K562 (cell line): ENCODE measurements around the gene MLLT3. TPM values are rescaled to one million over a fixed set of nuclear protein-coding genes. Genes with fewer than 3 reads are reported as not detected.

Experiments
- ATAC-seq: fragments of 200-7000 bp; cut with Tn5 transposase; 3 replicates; pipeline ENCODE4 v1.9.1; 2020; ENCODE audit warnings: moderate library complexity
- BruUV-seq: library from RNA; stranded (reverse); fragments of 400-500 nt; replicated peaks from 2 replicates; lab custom pipeline; 2021; lab: Mats Ljungman, UMichigan
- CTCF ChIA-PET: fragments of 300-600 bp; formaldehyde crosslinking; extraction: SDS; loops from one replicate; lab custom pipeline; 2021; ENCODE audit warnings: low intra/inter-chr PET ratio; lab: Yijun Ruan, JAX
- POLR2A ChIA-PET: fragments of 300-600, 350-650 bp; sonication (Branson Sonifier 250); formaldehyde crosslinking; extraction: SDS; loops from one replicate; lab custom pipeline; 2021; ENCODE audit warnings: antibody characterized with exemption, inconsistent platforms; lab: Yijun Ruan, JAX
- DNase-seq, 4 experiments: peaks; one replicate each; pipeline versions ENCODE4 v3.0.0 to v3.0.0-alpha.2; 2011 to 2018; ENCODE audit warnings: low spot score in 3 of 4, mixed read lengths in 3 of 4; ENCODE audit errors: extremely low read depth in 1 of 4
- FAIRE-seq: peaks from 2 replicates; lab custom pipeline; 2011; peaks lifted over from hg19 to GRCh38; lab: Jason Lieb, UNC
- H2AFZ ChIP-seq: 2 replicates; pipeline ENCODE4 v1.6.0; 2011; ENCODE audit warnings: low read depth, low read length, control low read depth, inconsistent platforms
- H3K27ac ChIP-seq: fragments of 200-600 bp; 3 replicates; pipeline ENCODE4 v1.8.0; 2011; ENCODE audit warnings: low read depth, mild to moderate bottlenecking, control low read depth, inconsistent platforms, low read length, moderate library complexity, mixed read lengths; ENCODE audit errors: extremely low read depth
- H3K27me3 ChIP-seq, 2 experiments: fragments of 300-600 bp in 1 of 2; 2 replicates in 1 of 2; 3 replicates in 1 of 2; pipeline versions ENCODE4 v1.6.0 to v1.8.0; 2011; ENCODE audit warnings: inconsistent platforms in 2 of 2, low read length in 2 of 2, mild to moderate bottlenecking in 1 of 2, mixed read lengths in 1 of 2, moderate library complexity in 1 of 2; ENCODE audit not compliant: control insufficient read depth in 2 of 2, insufficient read depth in 2 of 2
- H3K36me3 ChIP-seq: fragments of 300-600 bp; 3 replicates; pipeline ENCODE4 v1.8.0; 2011; ENCODE audit warnings: mild to moderate bottlenecking, low read length, inconsistent platforms; ENCODE audit not compliant: control insufficient read depth, insufficient read depth
- H3K4me1 ChIP-seq, 2 experiments: fragments of 200-600 bp in 1 of 2; replicated peaks in 1 of 2; 2 replicates in 1 of 2; 3 replicates in 1 of 2; pipeline versions ENCODE4 v1.5.1 to v1.8.0; 2011; ENCODE audit warnings: inconsistent platforms in 2 of 2, low read length in 2 of 2, mild to moderate bottlenecking in 1 of 2, mixed read lengths in 1 of 2, moderate library complexity in 1 of 2; ENCODE audit not compliant: control insufficient read depth in 2 of 2, insufficient read depth in 2 of 2
- H3K4me2 ChIP-seq: 2 replicates; pipeline ENCODE4 v1.6.1; 2011; ENCODE audit warnings: low read length, control low read depth, inconsistent platforms, mixed read lengths; ENCODE audit not compliant: insufficient read depth
- H3K4me3 ChIP-seq: fragments of 200-600 bp; sonication (generic), shearing (Covaris generic); 2 replicates; pipeline ENCODE4 v1.5.1; 2016; ENCODE audit warnings: control low read depth, inconsistent platforms
- H3K79me2 ChIP-seq: fragments of 200-600 bp; 3 replicates; pipeline ENCODE4 v1.8.0; 2011; ENCODE audit warnings: low read length, inconsistent platforms; ENCODE audit not compliant: control insufficient read depth, insufficient read depth
- H3K9ac ChIP-seq, 2 experiments: 2 replicates each; pipeline versions ENCODE4 v1.6.0 to v1.6.1; 2011; ENCODE audit warnings: low read depth in 2 of 2, low read length in 2 of 2, control low read depth in 1 of 2, inconsistent platforms in 1 of 2, mild to moderate bottlenecking in 1 of 2, mixed read lengths in 1 of 2; ENCODE audit not compliant: insufficient read depth in 1 of 2
- H3K9me1 ChIP-seq: one replicate; pipeline ENCODE4 v1.6.0; 2011; ENCODE audit warnings: inconsistent platforms, mild to moderate bottlenecking, low read length, moderate library complexity; ENCODE audit not compliant: control insufficient read depth, insufficient read depth
- H3K9me3 ChIP-seq: replicated peaks from 2 replicates; pipeline ENCODE4 v1.5.1; 2011; ENCODE audit warnings: low read depth, low read length, inconsistent platforms; ENCODE audit not compliant: control insufficient read depth, insufficient read depth
- H4K20me1 ChIP-seq: replicated peaks from 2 replicates; pipeline ENCODE4 v1.6.1; 2011; ENCODE audit warnings: low read length, inconsistent platforms, mixed read lengths; ENCODE audit not compliant: control insufficient read depth, insufficient read depth
- C11orf30 ChIP-seq: fragments of 450-650 bp; IDR thresholded peaks from 2 replicates; pipeline ENCODE4 v1.6.1; 2016; ENCODE audit warnings: low read depth, mild to moderate bottlenecking
- CCAR2 ChIP-seq: fragments of 200-400 bp; formaldehyde crosslinking; IDR thresholded peaks from 2 replicates; pipeline ENCODE4 v1.6.1; 2017; ENCODE audit warnings: mild to moderate bottlenecking, low read depth, low read length
- HDAC2 ChIP-seq: fragments of 450-650 bp; IDR thresholded peaks from 2 replicates; pipeline ENCODE4 v1.6.1; 2016; ENCODE audit warnings: mild to moderate bottlenecking
- HIVEP1 ChIP-seq: fragments of 250-450 bp; sonication (Bioruptor Pico); IDR thresholded peaks from 2 replicates; pipeline ENCODE4 v1.4.0; 2020; ENCODE audit warnings: mild to moderate bottlenecking
- MAFF ChIP-seq: IDR thresholded peaks from 2 replicates; pipeline ENCODE4 v1.6.1; 2012; ENCODE audit warnings: low read length, improper control_type of control experiment
- MAFK ChIP-seq: IDR thresholded peaks from 2 replicates; pipeline ENCODE4 v1.6.1; 2011; ENCODE audit warnings: low read length, improper control_type of control experiment
- MTA3 ChIP-seq: fragments of 450-650 bp; formaldehyde crosslinking; IDR thresholded peaks from 2 replicates; pipeline ENCODE4 v1.6.1; 2017; ENCODE audit warnings: mild to moderate bottlenecking, borderline replicate concordance
- ZNF316 ChIP-seq: fragments of 450-650 bp; IDR thresholded peaks from 2 replicates; pipeline ENCODE4 v1.6.1; 2016
- ZNF589 ChIP-seq: fragments of 200-800 bp; sonication (Bioruptor generic); IDR thresholded peaks from 2 replicates; pipeline ENCODE4 v1.6.1; 2016; ENCODE audit warnings: low read depth, missing genetic modification characterization, missing compliant biosample characterization
- in situ Hi-C: fragments of 300-500 bp; cut with MboI; formaldehyde crosslinking; loops from 4 replicates; pipeline ENCODE4 v1.15.0; 2018; ENCODE audit warnings: inconsistent platforms, mixed read lengths
- intact Hi-C: fragments of 100-400 bp; cut with micrococcal nuclease; formaldehyde crosslinking; loops from 2 replicates; pipeline ENCODE4 v1.14.2; 2022
- polyA plus RNA-seq, 8 experiments: library from polyadenylated mRNA; depleted of rRNA in 4 of 8; stranded (reverse) in 5 of 8; unstranded in 3 of 8; fragments of >200 nt; fragmentation: Nextera tagmentation in 2 of 8; fragmentation: Illumina TruSeq in 1 of 8; extraction: Ambion mirVana in 2 of 8; extraction: Trizol in 1 of 8; gene quantifications; 2 replicates each; pipeline versions ENCODE4 v1.2.1 to v1.2.3, GENCODE V29; 2011 to 2014; ENCODE audit warnings: inconsistent platforms in 1 of 8, missing spikeins in 1 of 8
- total RNA-seq, 7 experiments: library from RNA; depleted of rRNA in 6 of 7; stranded (reverse); fragments of >200 nt in 6 of 7; fragmentation: Illumina TruSeq in 2 of 7; extraction: Trizol in 2 of 7; gene quantifications; 2 replicates each; pipeline versions ENCODE4 v1.2.1 to v1.2.3, GENCODE V29; 2011 to 2021; ENCODE audit warnings: low replicate concordance in 1 of 7
- TF ChIP-seq, protein P1 (sequence below): IDR thresholded peaks from 2 replicates; pipeline ENCODE4 v1.6.1; 2012; ENCODE audit warnings: low read depth, low read length, improper control_type of control experiment, borderline replicate concordance
- TF ChIP-seq, protein P2 (sequence below): fragments of 250-450 bp; sonication (Bioruptor Pico); IDR thresholded peaks from 2 replicates; pipeline ENCODE4 v1.5.0; 2022; ENCODE audit warnings: mild to moderate bottlenecking

MLLT3 gene
- total and polyA plus RNA-seq, 9 of the 15 experiments (the other 6 are each of a cell fraction or from before 2014, with no cell fraction given): 0.07 to 0.42 (median 0.22) TPM; not detected in 4

DNA sequence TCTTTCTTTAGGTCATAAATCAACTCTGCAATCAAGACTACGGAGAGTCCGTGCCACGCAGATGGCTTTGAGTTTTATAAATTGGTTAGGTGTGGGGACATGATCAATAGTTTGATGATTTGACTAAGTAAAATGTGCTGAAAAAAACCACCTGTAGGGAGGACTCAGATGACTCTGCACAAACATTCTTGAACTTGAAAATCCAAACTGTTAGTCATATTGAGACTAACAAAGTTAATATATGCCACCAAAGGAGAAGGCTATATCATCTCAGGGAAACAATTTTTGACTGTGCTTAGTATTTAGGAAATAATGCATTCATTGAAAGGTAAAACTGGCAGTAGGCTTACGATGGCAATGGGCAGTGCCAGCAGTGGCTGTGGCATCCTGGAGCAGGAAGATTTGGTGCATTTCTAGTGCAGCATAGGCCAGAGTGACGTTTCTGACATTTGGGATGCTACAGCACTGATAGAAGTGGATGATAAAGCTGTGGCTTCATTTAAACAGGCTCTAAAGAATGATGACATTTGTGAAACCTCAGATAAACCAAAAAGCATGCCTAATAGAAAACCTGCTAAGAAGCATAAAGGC lies 291.1 kb downstream of the MLLT3 start (continued):
- TF ChIP-seq, protein P1, sequence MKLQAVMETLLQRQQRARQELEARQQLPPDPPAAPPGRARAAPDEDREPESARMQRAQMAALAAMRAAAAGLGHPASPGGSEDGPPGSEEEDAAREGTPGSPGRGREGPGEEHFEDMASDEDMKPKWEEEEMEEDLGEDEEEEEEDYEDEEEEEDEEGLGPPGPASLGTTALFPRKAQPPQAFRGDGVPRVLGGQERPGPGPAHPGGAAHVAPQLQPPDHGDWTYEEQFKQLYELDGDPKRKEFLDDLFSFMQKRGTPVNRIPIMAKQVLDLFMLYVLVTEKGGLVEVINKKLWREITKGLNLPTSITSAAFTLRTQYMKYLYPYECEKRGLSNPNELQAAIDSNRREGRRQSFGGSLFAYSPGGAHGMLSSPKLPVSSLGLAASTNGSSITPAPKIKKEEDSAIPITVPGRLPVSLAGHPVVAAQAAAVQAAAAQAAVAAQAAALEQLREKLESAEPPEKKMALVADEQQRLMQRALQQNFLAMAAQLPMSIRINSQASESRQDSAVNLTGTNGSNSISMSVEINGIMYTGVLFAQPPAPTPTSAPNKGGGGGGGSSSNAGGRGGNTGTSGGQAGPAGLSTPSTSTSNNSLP: no peak
- TF ChIP-seq HDAC2: no peak
- TF ChIP-seq CCAR2: no peak
- no peak for TF ChIP-seq HIVEP1 (CRISPR knock-in tag)
- no peak for TF ChIP-seq MTA3
- TF ChIP-seq, all 486 proteins: peak for 0

DNA sequence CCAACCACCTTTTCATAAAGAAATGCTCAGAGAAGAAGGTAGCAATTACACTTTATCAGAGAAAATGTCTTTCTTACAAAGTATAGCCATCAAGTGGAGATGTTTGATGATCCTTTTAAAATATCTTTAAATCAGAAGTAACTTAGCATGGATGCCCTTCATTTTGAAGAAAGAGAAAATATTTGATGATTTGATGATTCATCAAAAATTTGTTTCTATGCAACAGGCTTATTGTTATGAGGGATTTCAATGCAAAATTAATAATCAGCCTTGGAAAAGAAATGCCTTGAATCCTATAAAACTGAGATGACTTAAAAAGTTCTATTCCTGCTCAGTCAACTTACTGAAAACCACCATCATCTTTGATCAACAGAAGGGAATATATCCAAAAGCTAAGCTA lies 291.6 kb downstream of the MLLT3 start:
- Histone ChIP-seq H3K27ac (no peak overlapping the region), H3K36me3 (no peaks in the 10 kb centered on the region), H3K9ac (no peak overlapping the region), H3K79me2 (no peaks in the 10 kb centered on the region)
- POLR2A ChIA-PET: no interaction called here
- no peak for TF ChIP-seq ZNF589 (CRISPR knock-in tag)
- TF ChIP-seq, protein P2, sequence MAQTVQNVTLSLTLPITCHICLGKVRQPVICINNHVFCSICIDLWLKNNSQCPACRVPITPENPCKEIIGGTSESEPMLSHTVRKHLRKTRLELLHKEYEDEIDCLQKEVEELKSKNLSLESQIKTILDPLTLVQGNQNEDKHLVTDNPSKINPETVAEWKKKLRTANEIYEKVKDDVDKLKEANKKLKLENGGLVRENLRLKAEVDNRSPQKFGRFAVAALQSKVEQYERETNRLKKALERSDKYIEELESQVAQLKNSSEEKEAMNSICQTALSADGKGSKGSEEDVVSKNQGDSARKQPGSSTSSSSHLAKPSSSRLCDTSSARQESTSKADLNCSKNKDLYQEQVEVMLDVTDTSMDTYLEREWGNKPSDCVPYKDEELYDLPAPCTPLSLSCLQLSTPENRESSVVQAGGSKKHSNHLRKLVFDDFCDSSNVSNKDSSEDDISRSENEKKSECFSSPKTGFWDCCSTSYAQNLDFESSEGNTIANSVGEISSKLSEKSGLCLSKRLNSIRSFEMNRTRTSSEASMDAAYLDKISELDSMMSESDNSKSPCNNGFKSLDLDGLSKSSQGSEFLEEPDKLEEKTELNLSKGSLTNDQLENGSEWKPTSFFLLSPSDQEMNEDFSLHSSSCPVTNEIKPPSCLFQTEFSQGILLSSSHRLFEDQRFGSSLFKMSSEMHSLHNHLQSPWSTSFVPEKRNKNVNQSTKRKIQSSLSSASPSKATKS (CRISPR knock-in tag): no peak
- TF ChIP-seq ZNF316: peak; percentile 55; the same call in 1 of the 2 replicates
- peak; percentile 49; the same call in 1 of the 2 replicates for TF ChIP-seq MAFF
- TF ChIP-seq MAFK: peak; percentile 37; the same call in 1 of the 2 replicates
- peak; percentile 31; the same call in 1 of the 2 replicates for TF ChIP-seq C11orf30
- TF ChIP-seq, all 486 proteins: peak for 4
- Histone ChIP-seq H3K4me1 (no peaks in the 10 kb centered on the region), H3K9me3 (no peaks in the 10 kb centered on the region), H2AFZ (no peak overlapping the region), H3K27me3 (no peaks in the 10 kb centered on the region), H4K20me1 (no peaks in the 10 kb centered on the region), H3K9me1 (no peaks in the 10 kb centered on the region), H3K4me3 (no peak overlapping the region), H3K4me2 (no peak overlapping the region)
- in situ Hi-C loops (no loop called here), intact Hi-C loops (no loop called here)
- FAIRE-seq (no peak), DNase-seq (no peak), ATAC-seq (no peak)
- BruUV-seq: no TSS peak
- CTCF ChIA-PET: no interaction called here
